ENCODE results near the gene CD69.

CD69 gene

DNA sequence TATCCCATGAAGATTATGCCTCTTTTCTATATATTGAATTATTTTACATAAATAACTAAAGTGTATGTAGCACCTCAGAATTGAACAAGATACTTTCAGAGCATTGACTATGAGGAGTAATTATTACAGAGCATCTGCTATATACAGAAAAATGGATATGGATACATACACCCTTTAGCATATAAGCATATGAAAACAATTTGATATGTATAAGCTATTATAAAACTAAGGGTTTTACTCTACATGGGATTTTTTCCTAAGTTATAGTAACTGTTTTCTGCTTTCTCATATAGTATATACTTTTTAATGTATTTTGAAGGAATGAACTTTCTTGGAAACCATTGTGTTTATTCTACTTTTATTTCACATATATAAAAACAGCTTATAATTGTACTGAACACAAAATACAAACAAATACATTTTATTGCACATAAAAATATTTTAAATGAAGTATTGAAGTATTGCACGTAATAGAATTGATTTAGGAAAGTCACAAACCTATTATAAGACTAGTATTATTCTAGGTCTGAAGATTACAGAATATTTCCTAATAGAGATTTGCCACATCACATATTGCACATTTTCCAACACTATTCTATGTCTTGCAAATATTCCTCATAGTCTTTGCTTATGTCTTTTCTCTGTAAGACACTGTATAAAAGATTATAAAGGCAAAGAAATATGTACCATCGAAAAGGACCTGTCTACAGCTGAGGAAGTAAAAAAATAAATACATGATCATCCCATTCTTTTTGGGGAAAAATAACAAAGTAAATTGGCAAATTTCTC is 8.4 kb downstream of the CD69 start:
- Histone ChIP-seq H3K27me3 (ENCODE audit: low read length) (no peaks in the 10 kb centered on the region), H3F3A (ENCODE audit: insufficient read depth) (no peaks in the 10 kb centered on the region), H3K9ac (ENCODE audit: low read length) (no peak overlapping the region), H3K4me2 (ENCODE audit: low read depth, low read length, poor library complexity, severe bottlenecking) (no peak overlapping the region), H3K27ac (ENCODE audit: low read depth, low read length) (no peak overlapping the region), H2AFZ (ENCODE audit: low read depth, low read length, severe bottlenecking) (no peak overlapping the region), H3K9me3 (ENCODE audit: insufficient read depth, low read length) (no peaks in the 10 kb centered on the region), H3K4me3 (ENCODE audit: insufficient read depth, low read length, poor library complexity, severe bottlenecking) (no peak overlapping the region), H3K79me2 (ENCODE audit: insufficient read depth, low read length) (no peaks in the 10 kb centered on the region), H4K20me1 (ENCODE audit: low read depth, low read length) (no peaks in the 10 kb centered on the region), H3K9me2 (replicated peaks; ENCODE audit: insufficient read depth, low read length) (no peaks in the 10 kb centered on the region), H3K36me3 (ENCODE audit: low read length) (no peaks in the 10 kb centered on the region)
- no peak for TF ChIP-seq EZH2phosphoT487 (conservative IDR thresholded peaks at IDR 0.05; ENCODE audit: low read length)
- TF ChIP-seq, protein P1, sequence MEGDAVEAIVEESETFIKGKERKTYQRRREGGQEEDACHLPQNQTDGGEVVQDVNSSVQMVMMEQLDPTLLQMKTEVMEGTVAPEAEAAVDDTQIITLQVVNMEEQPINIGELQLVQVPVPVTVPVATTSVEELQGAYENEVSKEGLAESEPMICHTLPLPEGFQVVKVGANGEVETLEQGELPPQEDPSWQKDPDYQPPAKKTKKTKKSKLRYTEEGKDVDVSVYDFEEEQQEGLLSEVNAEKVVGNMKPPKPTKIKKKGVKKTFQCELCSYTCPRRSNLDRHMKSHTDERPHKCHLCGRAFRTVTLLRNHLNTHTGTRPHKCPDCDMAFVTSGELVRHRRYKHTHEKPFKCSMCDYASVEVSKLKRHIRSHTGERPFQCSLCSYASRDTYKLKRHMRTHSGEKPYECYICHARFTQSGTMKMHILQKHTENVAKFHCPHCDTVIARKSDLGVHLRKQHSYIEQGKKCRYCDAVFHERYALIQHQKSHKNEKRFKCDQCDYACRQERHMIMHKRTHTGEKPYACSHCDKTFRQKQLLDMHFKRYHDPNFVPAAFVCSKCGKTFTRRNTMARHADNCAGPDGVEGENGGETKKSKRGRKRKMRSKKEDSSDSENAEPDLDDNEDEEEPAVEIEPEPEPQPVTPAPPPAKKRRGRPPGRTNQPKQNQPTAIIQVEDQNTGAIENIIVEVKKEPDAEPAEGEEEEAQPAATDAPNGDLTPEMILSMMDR (IDR thresholded peaks at IDR 0.05; ENCODE audit: insufficient read depth, low read length, poor library complexity, severe bottlenecking) = no peak

DNA sequence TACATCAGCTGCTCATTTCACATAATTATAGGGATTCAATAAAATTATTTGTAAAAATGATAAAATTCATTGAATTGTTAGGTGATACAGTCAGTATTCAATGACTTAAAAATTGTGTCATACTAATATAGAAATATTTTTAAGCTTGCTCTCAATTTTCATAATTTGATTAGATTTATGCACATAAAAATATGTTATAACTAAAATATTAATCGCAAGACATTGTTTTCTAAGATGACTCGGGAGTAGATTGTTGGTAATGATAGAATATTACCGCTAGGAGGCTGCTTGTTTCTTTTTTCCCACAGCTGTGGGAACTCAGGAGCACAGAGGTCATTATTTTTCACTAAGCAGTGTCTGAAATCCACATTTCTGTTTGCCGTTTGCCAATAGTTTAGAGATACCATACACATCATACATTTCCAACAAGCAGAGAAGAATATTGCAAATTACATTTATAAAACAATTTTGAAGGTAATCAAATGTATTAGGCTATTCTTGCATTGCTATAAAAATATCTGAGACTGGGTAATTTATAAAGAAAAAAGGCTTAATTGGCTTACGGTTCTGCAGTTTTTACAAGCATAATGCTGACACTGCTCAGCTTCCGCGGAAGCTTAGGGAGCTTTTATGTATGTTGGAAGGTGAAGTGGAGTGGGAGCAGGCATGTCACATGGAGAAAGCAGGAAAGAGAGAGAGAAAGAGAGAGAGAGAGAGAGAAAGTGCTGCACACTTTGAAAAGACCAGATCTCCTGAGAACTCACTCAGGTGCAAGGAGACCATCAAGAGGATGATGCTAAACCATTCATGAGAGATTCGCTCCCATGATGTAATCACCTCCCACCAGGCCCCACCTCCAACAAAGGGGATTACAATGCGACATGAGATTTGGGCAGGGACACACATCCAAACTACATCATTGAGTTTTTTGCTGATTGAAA is 9.2 kb downstream of the CD69 start:
- Histone ChIP-seq H3K27me3 (ENCODE audit: low read length) (no peaks in the 10 kb centered on the region), H3K4me3 (ENCODE audit: insufficient read depth, low read length, poor library complexity, severe bottlenecking) (no peak overlapping the region), H3K36me3 (ENCODE audit: low read length) (no peaks in the 10 kb centered on the region), H3K9ac (ENCODE audit: low read length) (no peak overlapping the region), H4K20me1 (ENCODE audit: low read depth, low read length) (no peaks in the 10 kb centered on the region), H3K9me3 (ENCODE audit: insufficient read depth, low read length) (no peaks in the 10 kb centered on the region), H3K4me2 (ENCODE audit: low read depth, low read length, poor library complexity, severe bottlenecking) (no peak overlapping the region), H3K9me2 (replicated peaks; ENCODE audit: insufficient read depth, low read length) (no peaks in the 10 kb centered on the region), H2AFZ (ENCODE audit: low read depth, low read length, severe bottlenecking) (no peak overlapping the region), H3F3A (ENCODE audit: insufficient read depth) (no peaks in the 10 kb centered on the region), H3K27ac (ENCODE audit: low read depth, low read length) (no peak overlapping the region), H3K79me2 (ENCODE audit: insufficient read depth, low read length) (no peaks in the 10 kb centered on the region)
- TF ChIP-seq, protein P1 (IDR thresholded peaks at IDR 0.05; ENCODE audit: insufficient read depth, low read length, poor library complexity, severe bottlenecking) = no peak
- no peak for TF ChIP-seq EZH2phosphoT487 (conservative IDR thresholded peaks at IDR 0.05; ENCODE audit: low read length)

DNA sequence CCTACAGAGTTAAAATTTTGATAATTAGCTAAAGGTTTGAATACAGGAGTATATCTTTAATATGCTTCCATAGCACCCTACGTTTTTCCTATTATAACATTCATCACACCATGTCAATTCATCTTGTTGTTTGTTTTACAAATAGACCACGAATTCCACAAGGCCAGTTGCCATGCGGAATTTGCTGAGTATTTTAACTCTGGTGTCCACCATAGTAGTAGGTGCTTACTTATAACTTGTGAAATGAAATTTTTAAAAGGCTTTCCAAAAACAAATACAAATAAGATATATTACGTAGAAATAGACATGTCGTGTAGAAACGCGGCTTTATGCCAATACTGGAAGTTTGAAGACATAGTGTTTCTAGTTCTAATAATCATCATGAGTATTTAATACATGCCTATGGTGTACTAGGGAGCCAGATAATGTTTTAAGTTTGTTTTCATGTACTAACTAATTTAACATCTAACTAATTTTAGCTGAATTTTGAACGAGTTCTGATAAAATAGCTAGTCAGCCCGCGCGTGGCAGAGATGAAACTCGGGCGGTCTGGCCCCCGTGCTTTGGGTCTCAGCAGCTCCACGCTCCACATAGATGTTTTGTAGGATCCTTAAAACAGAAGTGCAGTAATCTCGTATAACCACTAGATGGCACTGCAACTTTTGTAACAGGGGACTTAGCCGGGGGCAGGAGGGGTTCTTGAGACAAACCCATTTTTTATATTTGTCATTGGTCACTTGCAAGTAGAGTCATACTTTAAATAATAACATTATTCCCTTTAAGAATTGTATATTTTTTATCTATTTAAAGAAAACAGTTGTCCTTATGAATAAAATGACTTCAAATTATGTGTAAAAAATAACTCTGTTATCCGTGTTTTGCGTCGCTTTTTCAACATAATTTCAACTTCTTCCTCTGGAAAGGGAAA is 10.2 kb downstream of the CD69 start:
- H3K27me3 ChIP-seq (ENCODE audit: low read length) = no peaks in the 10 kb centered on the region
- H4K20me1 ChIP-seq (ENCODE audit: low read depth, low read length) = no peaks in the 10 kb centered on the region
- H3K4me3 ChIP-seq (ENCODE audit: insufficient read depth, low read length, poor library complexity, severe bottlenecking) = no peak overlapping the region
- no peaks in the 10 kb centered on the region for H3K9me3 ChIP-seq (ENCODE audit: insufficient read depth, low read length)
- no peak overlapping the region for H3K4me2 ChIP-seq (ENCODE audit: low read depth, low read length, poor library complexity, severe bottlenecking)
- no peaks in the 10 kb centered on the region for H3F3A ChIP-seq (ENCODE audit: insufficient read depth)
- H3K9me2 ChIP-seq (replicated peaks; ENCODE audit: insufficient read depth, low read length) = no peaks in the 10 kb centered on the region
- no peaks in the 10 kb centered on the region for H3K79me2 ChIP-seq (ENCODE audit: insufficient read depth, low read length)
- H3K9ac ChIP-seq (ENCODE audit: low read length) = no peak overlapping the region
- no peak overlapping the region for H3K27ac ChIP-seq (ENCODE audit: low read depth, low read length)
- TF ChIP-seq EZH2phosphoT487 (conservative IDR thresholded peaks at IDR 0.05; ENCODE audit: low read length) = no peak
- TF ChIP-seq, protein P1 (IDR thresholded peaks at IDR 0.05; ENCODE audit: insufficient read depth, low read length, poor library complexity, severe bottlenecking) = peak; percentile 20
- H2AFZ ChIP-seq (ENCODE audit: low read depth, low read length, severe bottlenecking) = no peak overlapping the region
- H3K36me3 ChIP-seq (ENCODE audit: low read length) = no peaks in the 10 kb centered on the region

All from SU-DHL-6 (cell line).